Measurements from ENCODE around the gene OBSCN.

The OBSCN gene

GRCh38 chr1:228176024-228176395, 31.8 kb upstream of the OBSCN start:
- Histone ChIP-seq H3K4me3 (ENCODE audit: low read depth, low read length) (no peak overlapping the region), H3K27me3 (replicated peaks) (no peaks in the 10 kb centered on the region), H3K36me3 (replicated peaks) (peaks cover 4% of the 10 kb centered on the region), H3K27ac (no peak overlapping the region)
- in situ Hi-C loops (cut with HindIII; ENCODE audit: low pct_ligation_motif_present, low sequenced_read_pairs): no loop called here
- TF ChIP-seq CTCF (IDR thresholded peaks at IDR 0.05; ENCODE audit: low read depth, low read length, missing control alignments): no peak
- DNase-seq: no peak

GRCh38 chr1:228176461-228177182, 31.2 kb upstream of the OBSCN start:
- no peak for DNase-seq
- no peak for TF ChIP-seq CTCF (IDR thresholded peaks at IDR 0.05; ENCODE audit: low read depth, low read length, missing control alignments)
- no peak overlapping the region for H3K27ac ChIP-seq
- in situ Hi-C loops (cut with HindIII; ENCODE audit: low pct_ligation_motif_present, low sequenced_read_pairs): no loop called here
- H3K36me3 ChIP-seq (replicated peaks): peaks cover 4% of the 10 kb centered on the region
- no peak overlapping the region for H3K4me3 ChIP-seq (ENCODE audit: low read depth, low read length)
- no peaks in the 10 kb centered on the region for H3K27me3 ChIP-seq (replicated peaks)

GRCh38 chr1:228177183-228177475, 30.7 kb upstream of the OBSCN start:
- Histone ChIP-seq H3K27ac (no peak overlapping the region), H3K36me3 (replicated peaks) (peaks cover 4% of the 10 kb centered on the region), H3K4me3 (ENCODE audit: low read depth, low read length) (no peak overlapping the region), H3K27me3 (replicated peaks) (no peaks in the 10 kb centered on the region)
- in situ Hi-C loops (cut with HindIII; ENCODE audit: low pct_ligation_motif_present, low sequenced_read_pairs): no loop called here
- TF ChIP-seq CTCF (IDR thresholded peaks at IDR 0.05; ENCODE audit: low read depth, low read length, missing control alignments): no peak
- no peak for DNase-seq

- TF ChIP-seq CTCF (IDR thresholded peaks at IDR 0.05; ENCODE audit: low read depth, low read length, missing control alignments): no peak
- no peaks in the 10 kb centered on the region for H3K27me3 ChIP-seq (replicated peaks)
- DNase-seq: no peak
- no peak overlapping the region for H3K4me3 ChIP-seq (ENCODE audit: low read depth, low read length)
- in situ Hi-C loops (cut with HindIII; ENCODE audit: low pct_ligation_motif_present, low sequenced_read_pairs): no loop called here
- no peak overlapping the region for H3K27ac ChIP-seq
- peaks cover 4% of the 10 kb centered on the region for H3K36me3 ChIP-seq (replicated peaks)
Observed at GRCh38 chr1:228177721-228178710, 29.8 kb upstream of the OBSCN start.

GRCh38 chr1:228178737-228179684, 28.8 kb upstream of the OBSCN start:
- DNase-seq: no peak
- Histone ChIP-seq H3K36me3 (replicated peaks) (peaks cover 4% of the 10 kb centered on the region), H3K4me3 (ENCODE audit: low read depth, low read length) (no peak overlapping the region), H3K27ac (no peak overlapping the region), H3K27me3 (replicated peaks) (no peaks in the 10 kb centered on the region)
- in situ Hi-C loops (cut with HindIII; ENCODE audit: low pct_ligation_motif_present, low sequenced_read_pairs): no loop called here
- TF ChIP-seq CTCF (IDR thresholded peaks at IDR 0.05; ENCODE audit: low read depth, low read length, missing control alignments): no peak
